Posterior vena cava (tissue), 2 donors: ENCODE measurements around the gene LRRIQ3. TPM values are rescaled to one million over a fixed set of nuclear protein-coding genes. Genes with fewer than 3 reads are reported as not detected.
"Not testable (repeated sequence)": the region's sequence is repeated elsewhere in the genome, so short reads cannot be mapped to it uniquely, and the experiment has no call there.

Experiments used
- DNase-seq: peaks from one replicate; pipeline ENCODE4 v3.0.0-alpha.2; 2020; ENCODE audit warnings: low spot score
- intact Hi-C, 2 donors: fragments of 100-400 bp; cut with DNase I; formaldehyde crosslinking; loops; one replicate each; pipeline versions ENCODE4 v1.14.1 to v1.14.2; 2022 to 2023
- long read RNA-seq, 2 donors: library from polyadenylated mRNA; unstranded; transcript quantifications; one replicate each; pipeline ENCODE4 v2.0.0, GENCODE V29; 2020 to 2021
- total RNA-seq, 2 donors: library from RNA; stranded (reverse); fragmentation: NEBNext Ultra II Directional; extraction: Animal tissue kit (Norgen Biotek cat#: 25700); gene quantifications; one replicate each; pipeline ENCODE4 v1.2.1, GENCODE V29; 2021
- donor health status: DM: yes; HTN: yes; CAD: no.
- donor health status: DM: yes; HTN: yes; CAD: no.

LRRIQ3 gene
- total RNA-seq: under 1 TPM; 0.37 to 0.71 TPM
- long read RNA-seq, donor 1: 0 reads
- long read RNA-seq, donor 2, partial matches to known transcripts: 0 of 1 reads
- long read RNA-seq, donor 2, other reads (novel, unspliced or antisense): 1 of 1 reads

GRCh38 chr1:74197657-74198552, at the start of gene LRRIQ3, which contains the start of gene FPGT:
Gene LRRIQ3 (minus strand): TSS chr1:74198176. CDS start chr1:74183684, 14,492 bp downstream.
Gene FPGT (plus strand): TSS chr1:74198242. CDS start chr1:74198279, 37 bp downstream.
- DNase-seq: peak; percentile 99
- intact Hi-C loops: loop anchor here in 1 of 2 donors (10.0 kb wide), 1 partner anchor 267 kb away; no protein-coding TSS in a partner anchor

GRCh38 chr1:74246315-74246714, 48.3 kb upstream of the LRRIQ3 start:
- intact Hi-C loops: no loop called here
- no peak for DNase-seq

- no peak for DNase-seq
- intact Hi-C loops: no loop called here
Observed at GRCh38 chr1:74245168-74245772, 47.3 kb upstream of the LRRIQ3 start.

GRCh38 chr1:74237787-74238186, 39.8 kb upstream of the LRRIQ3 start:
- no peak for DNase-seq
- intact Hi-C loops: no loop called here

GRCh38 chr1:74237035-74237434, 39.1 kb upstream of the LRRIQ3 start:
- intact Hi-C loops: no loop called here
- no peak for DNase-seq

- DNase-seq: no peak
- intact Hi-C loops: no loop called here
Observed at GRCh38 chr1:74236440-74236839, 38.5 kb upstream of the LRRIQ3 start.

GRCh38 chr1:74235153-74235552, 37.2 kb upstream of the LRRIQ3 start, which contains the start of gene TNNI3K:
Gene TNNI3K (plus strand): TSS chr1:74235387. CDS start chr1:74235452, 65 bp downstream.
- DNase-seq: no peak
- intact Hi-C loops: no loop called here

- intact Hi-C loops: no loop called here
- DNase-seq: peak; percentile 69
Observed at GRCh38 chr1:74223453-74223852, 25.5 kb upstream of the LRRIQ3 start.

- intact Hi-C loops: no loop called here
- no peak for DNase-seq
Observed at GRCh38 chr1:74222701-74223100, 24.7 kb upstream of the LRRIQ3 start.

GRCh38 chr1:74215229-74215628, 17.3 kb upstream of the LRRIQ3 start:
- DNase-seq: no peak
- intact Hi-C loops: no loop called here

GRCh38 chr1:74205266-74205665, 7.3 kb upstream of the LRRIQ3 start:
- intact Hi-C loops: no loop called here
- DNase-seq: no peak

GRCh38 chr1:74199504-74199903, 1.5 kb upstream of the LRRIQ3 start:
- no peak for DNase-seq
- intact Hi-C loops: loop anchor here in 1 of 2 donors (10.0 kb wide), 1 partner anchor 265 kb away; no protein-coding TSS in a partner anchor

- intact Hi-C loops: loop anchor here in 1 of 2 donors (10.0 kb wide), 1 partner anchor 268 kb away; no protein-coding TSS in a partner anchor
- no peak for DNase-seq
Observed at GRCh38 chr1:74197255-74197654, 721 bp downstream of the LRRIQ3 start.

- no peak for DNase-seq
- intact Hi-C loops: loop anchor here in 1 of 2 donors (10.0 kb wide), 1 partner anchor 269 kb away; no protein-coding TSS in a partner anchor
Observed at GRCh38 chr1:74195339-74195738, 2.6 kb downstream of the LRRIQ3 start.

- no peak for DNase-seq
- intact Hi-C loops: loop anchor here in 1 of 2 donors (10.0 kb wide), 1 partner anchor 271 kb away; no protein-coding TSS in a partner anchor
Observed at GRCh38 chr1:74193908-74194307, 4.1 kb downstream of the LRRIQ3 start.

GRCh38 chr1:74180490-74180889, 17.5 kb downstream of the LRRIQ3 start:
- intact Hi-C loops: no loop called here
- DNase-seq: no peak

GRCh38 chr1:74174423-74174822, 23.6 kb downstream of the LRRIQ3 start:
- DNase-seq, intact Hi-C loops: not testable (repeated sequence)

GRCh38 chr1:74162333-74162732, 35.6 kb downstream of the LRRIQ3 start:
- intact Hi-C loops: no loop called here
- DNase-seq: no peak

- intact Hi-C loops: no loop called here
- DNase-seq: no peak
Observed at GRCh38 chr1:74161497-74161896, 36.5 kb downstream of the LRRIQ3 start.

GRCh38 chr1:74160046-74160445, 37.9 kb downstream of the LRRIQ3 start:
- intact Hi-C loops: no loop called here
- DNase-seq: no peak
